Measurements from ENCODE around the gene UQCR11.

UQCR11 gene

DNA sequence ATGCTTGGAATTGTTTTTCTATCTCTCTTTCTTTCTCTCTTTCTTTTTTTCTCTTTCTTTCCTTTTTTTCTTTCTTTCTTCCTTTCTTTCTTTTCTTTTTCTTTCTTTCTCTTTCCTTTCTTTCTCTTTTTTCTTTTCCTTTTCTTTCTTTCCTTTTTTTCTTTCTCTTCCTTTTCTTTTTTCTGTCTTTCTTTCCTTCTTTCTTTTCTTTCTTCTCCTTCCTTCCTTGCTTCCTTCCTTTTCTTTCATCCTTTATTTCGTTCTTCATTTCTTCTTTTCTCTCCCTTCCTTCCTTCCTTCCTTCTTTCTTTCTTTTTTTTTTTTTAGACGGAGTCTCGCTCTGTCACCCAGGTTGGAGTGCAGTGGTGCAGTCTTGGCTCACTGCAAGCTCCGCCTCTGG is 35.3 kb downstream of the UQCR11 start:
- no peak for DNase-seq (ENCODE audit: low read depth in 2 of 2)

DNA sequence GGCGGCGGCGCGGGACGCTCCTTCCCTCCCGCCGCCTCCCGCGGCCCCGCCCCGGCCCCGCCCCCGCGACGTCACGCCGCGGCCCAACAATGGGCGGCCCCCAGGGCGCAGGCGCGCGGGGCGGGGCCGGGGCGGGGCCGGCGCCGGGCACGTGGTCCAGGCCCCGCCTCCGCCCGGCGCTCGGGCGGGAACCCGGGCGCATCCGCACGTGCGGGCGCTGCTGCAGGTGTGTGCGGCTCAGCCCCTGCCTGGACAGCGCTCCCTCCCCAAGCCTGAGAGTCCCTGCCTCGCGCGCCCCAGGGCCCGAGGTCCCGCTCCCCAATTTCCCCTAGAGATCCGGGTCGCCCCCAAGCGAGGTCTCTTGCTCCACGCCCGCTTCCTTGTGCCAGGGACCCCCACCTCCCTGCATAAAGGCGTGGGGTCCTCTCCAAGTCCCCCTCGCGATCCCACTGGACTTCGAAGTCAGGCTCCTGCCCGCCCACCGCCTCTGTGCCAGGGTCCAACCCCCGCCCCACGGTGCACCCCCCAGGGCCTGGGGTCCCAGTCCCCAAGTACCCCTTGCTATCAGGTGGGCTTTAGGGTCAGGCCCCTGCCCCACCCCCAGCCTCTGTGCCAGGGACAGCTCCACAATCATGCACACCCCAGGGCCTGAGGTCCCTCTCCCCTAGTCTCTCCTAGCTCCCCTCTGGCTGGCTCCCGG is 36.8 kb downstream of the UQCR11 start, which contains the start of gene MEX3D:
Gene MEX3D (minus strand): TSS at position 6 of the 700 bp plus-strand sequence. CDS start 267 bp downstream, outside the sequence.
- peak; percentile 68 to 71 for DNase-seq (ENCODE audit: low read depth in 2 of 2)

DNA sequence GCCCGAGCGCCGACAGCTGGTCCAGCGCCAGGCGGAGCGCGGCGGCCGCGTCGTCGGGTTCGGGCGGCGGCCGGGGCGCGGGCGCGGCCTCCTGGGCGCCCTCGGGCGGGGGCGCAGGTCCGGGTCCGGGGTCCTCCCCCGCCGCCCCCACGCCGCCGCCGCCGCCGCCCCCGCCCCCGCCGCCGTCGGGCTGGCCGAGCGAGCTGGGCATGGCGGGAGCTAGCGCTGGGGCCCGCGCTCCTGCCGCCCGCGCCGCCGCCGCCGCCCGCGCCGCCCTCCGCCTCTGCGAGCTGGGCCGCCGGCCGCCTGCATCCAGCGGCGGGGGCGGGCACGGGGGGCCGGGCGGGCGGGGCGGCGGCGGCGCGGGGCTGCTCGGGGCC is 37.4 kb downstream of the UQCR11 start:
- DNase-seq (ENCODE audit: low read depth in 2 of 2) = no peak

DNA sequence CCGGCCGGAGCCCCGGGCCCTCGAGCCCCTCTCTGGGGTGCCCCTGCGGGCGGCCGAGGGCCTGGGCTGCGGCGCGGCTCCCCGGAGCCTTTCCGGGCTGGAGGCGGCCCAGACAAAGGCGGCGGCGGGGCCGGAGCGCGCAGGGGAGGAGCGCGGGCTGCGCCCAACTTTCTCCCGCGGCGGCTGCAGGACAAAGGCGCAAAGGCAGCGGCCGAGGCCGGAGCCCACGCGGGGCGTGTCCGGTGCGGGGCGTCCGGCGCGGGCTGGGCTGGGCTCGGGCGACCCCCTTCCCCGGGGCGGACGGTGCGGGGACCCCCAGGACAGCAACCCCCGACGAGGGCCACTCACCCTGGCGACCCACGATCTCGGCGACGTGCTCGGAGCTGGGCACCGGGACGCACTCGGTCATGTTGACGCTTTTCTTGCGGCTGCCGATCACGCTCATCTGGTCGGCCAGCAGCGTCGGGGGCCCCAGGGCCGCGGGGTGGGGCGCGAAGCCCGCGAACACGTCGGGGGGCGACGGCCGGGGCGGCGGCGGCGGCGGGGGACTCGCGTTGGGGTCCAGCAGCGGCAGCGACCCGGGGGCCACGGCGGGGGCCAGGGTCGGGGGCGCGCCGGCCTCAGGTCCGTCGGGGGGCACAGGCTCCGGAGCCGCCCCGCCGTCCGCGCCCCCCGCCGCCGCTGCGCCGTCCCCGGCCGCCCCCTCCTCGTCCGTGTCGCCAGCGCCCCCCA is 38.0 kb downstream of the UQCR11 start:
- no peak for DNase-seq (ENCODE audit: low read depth in 2 of 2)

DNA sequence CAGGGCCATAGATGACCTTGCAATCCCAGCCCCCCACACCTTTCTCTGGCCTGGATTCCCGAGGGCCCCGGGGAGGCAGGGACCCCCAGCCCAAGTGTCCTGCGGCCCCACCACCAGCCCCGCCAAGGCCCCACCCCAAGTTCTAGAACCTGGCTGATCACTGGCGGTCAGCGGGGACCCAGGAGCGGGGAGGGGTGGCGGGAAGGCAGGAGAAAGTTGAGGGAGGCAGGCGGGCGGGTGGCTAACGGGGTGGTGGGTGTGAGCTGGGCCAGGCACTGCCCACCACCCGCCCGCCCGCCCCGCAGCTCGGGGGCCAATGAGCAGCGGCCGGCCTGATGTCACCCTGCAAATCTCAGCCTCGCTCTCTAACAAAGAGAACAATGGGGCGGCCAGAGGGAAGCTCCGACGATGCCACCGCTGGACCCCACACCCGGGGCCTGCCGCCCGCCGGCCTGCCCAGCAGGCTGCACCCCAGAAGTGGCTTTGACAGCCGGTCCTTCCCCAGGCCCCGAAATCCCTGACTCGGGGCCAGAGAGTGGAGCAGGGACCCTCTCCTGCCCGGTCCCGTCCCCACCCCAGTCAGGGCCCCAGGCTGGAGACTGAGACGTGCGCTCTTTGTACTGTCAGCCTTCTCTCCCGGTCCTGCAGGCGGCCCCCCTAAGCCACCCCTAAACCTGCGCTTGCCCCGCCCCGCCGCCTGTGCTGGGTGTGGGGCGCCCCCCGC is 38.7 kb downstream of the UQCR11 start:
- no peak for DNase-seq (ENCODE audit: low read depth in 2 of 2)

DNA sequence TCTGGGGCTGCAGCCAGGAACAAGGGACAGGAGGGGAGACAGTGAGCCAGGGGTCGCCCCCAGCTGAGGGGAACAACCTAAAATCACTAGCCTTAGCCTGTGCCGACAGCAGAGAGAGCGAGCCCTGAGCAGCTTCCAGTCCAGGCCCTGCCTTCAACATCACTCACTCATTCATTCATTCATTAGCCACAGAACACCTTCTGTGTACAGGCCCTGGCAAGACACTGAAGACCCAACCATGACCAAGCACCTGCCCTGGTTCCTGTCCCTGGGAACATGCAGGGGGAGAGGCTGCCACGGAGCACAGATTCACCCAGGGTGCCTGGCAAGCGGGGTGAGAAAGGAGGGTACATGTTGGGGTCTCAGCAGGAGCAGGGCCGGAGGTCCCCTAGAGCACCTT is 42.0 kb downstream of the UQCR11 start:
- no peak for DNase-seq (ENCODE audit: low read depth in 2 of 2)

DNA sequence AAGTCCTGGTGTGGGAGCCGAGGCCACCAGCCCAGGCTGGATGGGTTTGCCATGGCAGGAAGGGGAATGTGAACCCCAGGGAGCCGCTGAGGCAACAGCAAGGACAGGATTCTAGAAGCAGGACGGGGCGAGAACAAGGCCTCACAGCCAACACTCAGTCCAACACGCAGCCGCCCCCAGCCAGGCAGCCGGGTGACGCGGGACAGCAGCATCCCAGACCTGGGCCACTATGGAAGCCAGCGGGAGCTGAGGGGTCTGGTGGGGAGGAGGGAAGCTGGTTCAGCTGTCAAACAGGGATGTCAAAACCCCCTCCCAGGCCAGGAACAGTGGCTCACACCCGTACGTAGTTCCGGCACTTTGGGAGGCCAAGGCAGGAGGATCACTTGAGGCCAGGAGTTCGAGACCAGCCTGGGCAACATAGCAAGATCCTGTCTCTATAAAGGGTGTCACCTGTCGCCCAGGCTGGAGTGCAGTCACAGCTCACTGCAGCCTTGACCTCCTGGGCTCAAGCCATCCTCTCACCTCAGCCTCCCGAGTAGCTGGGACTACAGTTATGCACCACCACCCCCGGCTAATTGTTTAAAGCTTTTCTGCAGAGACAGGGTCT is 43.9 kb downstream of the UQCR11 start:
- DNase-seq (ENCODE audit: low read depth in 2 of 2) = no peak

DNA sequence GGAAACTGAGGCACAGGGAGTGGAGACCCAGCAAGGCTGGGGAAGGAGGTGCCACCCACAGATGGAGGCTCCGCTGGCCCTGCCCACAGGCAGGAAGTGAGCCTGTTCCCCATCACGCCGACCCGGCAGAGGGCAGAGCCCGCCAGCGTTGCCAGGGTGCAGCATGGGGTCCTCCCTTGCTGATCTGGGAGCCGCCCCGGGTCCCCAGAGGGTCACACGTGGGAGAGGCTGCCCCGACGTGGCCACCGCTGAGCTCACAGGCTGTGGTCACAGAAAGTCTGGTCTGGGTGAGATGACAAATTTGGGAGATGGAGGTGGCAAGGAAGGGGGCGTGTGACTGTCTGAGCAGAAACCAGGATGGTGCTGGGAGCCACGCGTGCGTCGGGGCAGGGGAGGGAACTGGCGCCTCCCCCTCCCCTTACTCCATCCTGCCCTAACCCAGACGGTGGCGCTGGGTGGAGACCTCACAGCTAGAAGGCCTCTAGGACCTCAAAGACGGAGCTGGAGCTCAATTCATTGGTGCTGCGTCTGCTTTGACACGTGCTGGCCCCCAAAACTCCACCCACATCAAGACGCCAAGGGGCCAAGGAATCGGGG is 44.9 kb downstream of the UQCR11 start:
- no peak for DNase-seq (ENCODE audit: low read depth in 2 of 2)

DNA sequence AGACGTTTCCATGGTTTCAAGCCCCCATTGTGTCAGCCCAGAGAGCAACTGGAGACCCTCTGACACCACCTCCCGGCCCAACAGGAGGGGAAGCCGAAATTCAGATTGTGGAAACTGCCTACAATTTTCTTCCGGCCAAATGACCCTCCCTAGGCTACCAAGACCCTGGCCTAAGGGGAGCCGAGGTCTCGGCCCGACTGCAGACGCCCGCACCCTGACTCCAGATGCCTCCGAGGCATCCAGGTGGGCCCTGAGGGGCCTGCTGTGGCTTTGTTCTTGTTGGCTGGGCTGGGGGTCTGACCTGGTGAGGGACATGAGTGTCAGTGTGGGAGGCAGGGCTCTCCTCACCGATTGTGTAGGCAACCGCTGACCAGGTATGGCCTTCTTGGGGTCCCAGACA is 46.7 kb downstream of the UQCR11 start:
- no peak for DNase-seq (ENCODE audit: low read depth in 2 of 2)

DNA sequence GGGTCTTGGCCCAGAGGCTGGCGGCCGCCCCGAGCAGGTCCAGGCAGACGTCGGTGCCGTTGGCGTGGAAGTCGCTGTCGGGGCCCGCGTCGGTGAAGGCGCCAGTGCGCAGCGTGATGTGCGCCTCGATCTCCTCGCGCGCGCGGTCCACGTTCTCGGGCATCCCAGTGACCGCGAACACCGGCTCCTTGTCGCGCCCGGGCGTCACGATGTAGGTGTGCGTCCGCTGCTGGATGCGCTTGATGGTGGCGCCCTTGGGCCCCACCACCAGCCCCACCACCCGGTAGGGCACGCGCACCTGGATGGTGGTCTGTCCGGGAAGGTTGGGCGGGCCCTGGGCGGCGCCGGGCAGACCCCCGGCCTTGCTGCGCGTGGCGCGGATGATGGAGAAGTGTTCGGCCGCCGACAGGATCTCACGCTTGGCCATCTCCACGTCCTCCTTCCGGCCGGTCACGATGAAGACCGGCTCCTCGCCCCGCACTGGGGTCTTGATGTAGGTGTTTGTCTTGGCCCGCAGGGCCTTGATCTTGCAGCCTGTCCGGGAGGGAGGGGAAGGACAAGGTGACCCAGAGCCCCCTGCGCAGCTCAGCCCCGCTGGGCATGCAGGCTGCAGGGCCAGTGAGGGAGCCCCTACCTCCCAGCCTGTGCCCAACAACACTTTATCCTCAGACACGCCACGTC is 48.7 kb downstream of the UQCR11 start:
- no peak for DNase-seq (ENCODE audit: low read depth in 2 of 2)

DNA sequence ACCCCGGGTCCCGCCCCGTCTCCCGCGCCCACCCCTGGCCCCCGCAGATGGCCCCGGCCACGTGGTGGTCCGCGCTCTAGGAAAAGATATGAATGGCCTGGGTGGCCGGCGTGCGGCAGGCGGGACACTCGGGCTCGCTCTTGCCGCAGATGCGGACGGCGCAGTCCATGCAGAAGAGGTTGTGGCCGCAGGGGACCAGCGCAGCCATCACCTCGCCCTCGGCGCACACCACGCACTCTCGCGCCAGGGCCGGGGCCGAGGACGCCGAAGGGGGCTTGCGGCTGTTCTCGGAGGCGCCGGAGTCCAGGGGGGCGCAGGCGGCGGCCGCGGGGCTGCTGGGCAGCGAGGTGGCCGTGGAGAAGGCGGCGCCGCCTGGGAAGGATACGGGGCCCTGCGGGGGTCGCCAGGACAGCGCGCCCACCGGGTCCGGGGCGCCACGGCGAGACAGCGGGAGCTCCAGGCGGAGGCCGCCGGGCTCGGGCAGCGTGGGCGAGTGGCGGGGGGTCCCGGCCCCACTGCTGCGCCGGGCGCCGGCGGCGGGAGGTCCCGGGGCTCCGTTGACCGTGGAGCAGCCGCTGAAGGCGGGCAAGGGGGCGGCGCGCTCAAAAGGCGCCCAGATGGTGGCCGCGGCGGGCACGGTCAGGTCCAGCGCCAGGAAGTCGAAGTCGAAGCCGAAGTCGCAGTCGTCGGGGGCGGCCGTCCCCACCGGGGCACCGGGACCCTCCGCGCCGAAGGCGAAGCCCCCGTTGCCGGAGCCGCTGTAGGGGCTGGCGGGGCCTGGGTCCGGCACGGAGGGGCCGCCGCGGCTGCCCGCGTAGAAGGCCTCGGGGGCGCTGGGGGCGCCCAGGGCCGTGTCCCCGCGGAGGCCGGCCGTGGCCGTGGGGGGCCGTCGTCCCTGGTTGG is 49.5 kb downstream of the UQCR11 start:
- DNase-seq (ENCODE audit: low read depth in 2 of 2) = no peak

DNA sequence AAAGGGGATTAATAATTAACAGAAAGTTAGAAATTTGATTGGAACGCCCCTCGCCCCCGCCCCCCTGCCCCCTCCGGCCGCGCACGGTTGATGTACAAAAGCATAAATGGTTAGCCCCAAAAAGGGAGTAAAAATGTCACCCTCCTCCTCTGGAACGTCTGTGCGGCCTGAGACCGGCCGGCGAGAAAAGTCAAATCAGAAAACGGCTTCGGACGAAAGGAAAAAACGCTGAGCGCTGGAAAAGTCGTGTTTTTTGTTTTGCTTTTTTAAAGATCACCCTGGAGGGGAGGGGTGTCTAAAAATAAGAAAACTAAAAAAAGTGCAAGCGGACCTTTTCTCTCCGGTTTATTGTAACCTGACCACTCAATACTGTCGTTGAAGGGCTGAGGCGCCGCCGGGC is 50.3 kb downstream of the UQCR11 start:
- no peak for DNase-seq (ENCODE audit: low read depth in 2 of 2)

DNA sequence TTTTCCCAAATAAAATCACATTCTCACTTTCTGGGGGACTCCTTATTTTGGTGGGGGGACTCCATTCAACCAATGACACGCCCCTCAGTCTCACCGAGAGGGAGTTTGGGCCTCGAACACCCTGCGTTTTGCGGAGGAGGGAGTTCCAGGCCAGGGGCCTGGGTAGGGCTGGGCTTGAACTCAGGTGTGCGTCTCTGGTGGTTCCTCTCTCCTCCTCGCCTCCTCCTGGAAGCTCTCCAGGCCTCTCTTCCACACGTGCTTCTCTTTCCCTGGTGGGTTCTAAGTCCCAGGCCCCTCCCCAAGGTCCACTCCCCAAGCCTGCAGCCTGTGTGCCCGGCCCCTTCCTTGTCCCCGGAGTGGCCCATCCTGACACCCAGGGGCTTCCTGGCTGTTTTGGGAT is 51.8 kb downstream of the UQCR11 start:
- DNase-seq (ENCODE audit: low read depth in 2 of 2) = no peak

DNA sequence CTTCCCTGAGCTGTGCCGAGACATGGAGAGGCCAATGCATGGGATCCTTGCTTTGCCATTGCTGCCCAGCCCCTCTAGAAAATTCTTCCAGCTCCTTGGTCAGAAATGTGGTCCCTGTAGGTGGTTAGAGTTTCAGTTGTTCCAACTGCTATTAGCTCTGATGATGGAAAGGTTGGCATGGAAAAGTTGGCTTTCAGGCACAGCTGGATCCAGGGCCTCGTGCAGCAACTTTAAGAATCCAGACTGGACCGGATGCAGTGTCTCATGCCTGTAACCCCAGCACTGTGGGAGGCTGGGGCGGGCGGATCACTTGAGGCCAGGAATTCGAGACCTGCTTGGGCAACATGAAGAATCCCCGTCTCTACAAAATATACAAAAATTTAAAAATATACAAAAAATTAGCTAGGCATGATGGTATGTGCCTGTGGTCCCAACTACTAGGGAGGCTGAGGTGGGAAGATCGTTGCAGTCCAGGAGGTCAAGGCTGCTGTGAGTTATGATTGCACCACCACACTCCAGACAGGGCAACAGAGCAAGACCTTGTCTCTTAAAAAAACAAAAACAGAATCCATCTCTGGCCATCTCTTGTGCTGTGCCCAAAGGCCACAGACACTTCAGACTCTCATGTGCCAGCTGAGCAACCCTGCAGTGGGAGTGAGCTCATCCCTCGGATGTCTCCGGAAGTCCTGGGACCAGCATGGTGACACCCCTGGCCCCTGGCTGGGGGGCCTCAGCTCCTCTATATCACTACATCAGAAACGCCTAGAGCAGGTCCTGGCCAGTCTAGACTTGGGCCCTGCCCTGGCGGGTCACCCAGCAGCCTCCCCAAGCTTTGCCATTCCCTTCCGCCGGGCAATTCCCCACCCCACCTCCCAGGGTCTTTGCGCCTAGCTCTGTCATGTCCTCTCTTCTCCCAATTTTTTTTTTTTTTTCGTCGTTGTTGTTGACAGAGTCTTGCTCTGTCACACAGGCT is 53.9 kb downstream of the UQCR11 start:
- DNase-seq (ENCODE audit: low read depth in 2 of 2) = no peak

DNA sequence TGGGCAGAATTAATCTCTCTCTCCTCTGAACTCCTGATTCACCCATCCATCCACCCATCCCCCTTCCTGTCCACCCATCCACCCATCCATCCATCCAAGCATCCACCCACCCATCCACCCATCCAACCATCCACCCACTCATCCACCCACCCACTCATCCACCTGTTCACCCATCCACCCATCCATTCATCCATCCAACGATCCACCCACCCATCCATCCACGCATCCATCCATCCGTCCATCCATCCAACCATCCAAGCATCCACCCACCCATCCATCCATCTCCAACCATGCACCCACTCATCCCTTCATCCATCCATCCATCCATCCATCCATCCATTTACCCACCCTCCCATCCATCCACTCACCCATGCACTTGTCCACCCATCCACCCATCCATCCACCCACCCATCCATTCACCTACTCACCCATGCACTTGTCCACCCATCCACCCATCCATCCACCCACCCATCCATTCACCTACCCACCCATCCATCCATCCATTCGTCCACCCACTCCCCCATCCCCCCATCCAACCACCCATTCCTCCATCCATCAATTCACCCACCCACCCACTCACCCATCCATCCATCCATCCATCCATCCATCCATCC is 55.8 kb downstream of the UQCR11 start:
- DNase-seq (ENCODE audit: low read depth in 2 of 2) = no peak

Data from stimulated activated CD8-positive, alpha-beta memory T cell treated with anti-CD3 and anti-CD28 coated beads, Interleukin-2, amount 100 ng/mL, for 1 hour (primary cell).